ENCODE data around the gene TFR2.

DNA sequence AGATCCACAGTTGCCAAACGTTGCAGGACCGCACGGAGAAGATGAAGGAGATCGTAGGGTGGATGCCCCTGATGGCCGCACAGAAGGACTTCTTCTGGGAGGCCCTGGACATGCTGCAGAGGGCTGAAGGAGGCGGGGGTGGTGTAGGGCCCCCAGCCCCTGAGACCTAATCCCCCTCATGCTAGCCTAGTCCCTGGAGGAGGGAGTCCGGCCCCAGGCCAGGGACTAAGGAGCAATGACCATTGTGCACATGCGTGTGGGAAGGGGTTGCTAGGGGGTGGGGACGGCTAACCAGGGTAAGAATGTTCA lies 40.7 kb downstream of the TFR2 start:
- TF ChIP-seq, protein P1, sequence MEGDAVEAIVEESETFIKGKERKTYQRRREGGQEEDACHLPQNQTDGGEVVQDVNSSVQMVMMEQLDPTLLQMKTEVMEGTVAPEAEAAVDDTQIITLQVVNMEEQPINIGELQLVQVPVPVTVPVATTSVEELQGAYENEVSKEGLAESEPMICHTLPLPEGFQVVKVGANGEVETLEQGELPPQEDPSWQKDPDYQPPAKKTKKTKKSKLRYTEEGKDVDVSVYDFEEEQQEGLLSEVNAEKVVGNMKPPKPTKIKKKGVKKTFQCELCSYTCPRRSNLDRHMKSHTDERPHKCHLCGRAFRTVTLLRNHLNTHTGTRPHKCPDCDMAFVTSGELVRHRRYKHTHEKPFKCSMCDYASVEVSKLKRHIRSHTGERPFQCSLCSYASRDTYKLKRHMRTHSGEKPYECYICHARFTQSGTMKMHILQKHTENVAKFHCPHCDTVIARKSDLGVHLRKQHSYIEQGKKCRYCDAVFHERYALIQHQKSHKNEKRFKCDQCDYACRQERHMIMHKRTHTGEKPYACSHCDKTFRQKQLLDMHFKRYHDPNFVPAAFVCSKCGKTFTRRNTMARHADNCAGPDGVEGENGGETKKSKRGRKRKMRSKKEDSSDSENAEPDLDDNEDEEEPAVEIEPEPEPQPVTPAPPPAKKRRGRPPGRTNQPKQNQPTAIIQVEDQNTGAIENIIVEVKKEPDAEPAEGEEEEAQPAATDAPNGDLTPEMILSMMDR (conservative IDR thresholded peaks at IDR 0.05; ENCODE audit: low read depth in 2 of 2), result no peak
- TF ChIP-seq POLR2AphosphoS5 (IDR thresholded peaks at IDR 0.05; ENCODE audit: low read depth) (no peak), EZH2 (IDR thresholded peaks at IDR 0.05; ENCODE audit: low read depth, unreplicated experiment) (no peak), EZH2phosphoT487 (IDR thresholded peaks at IDR 0.05; ENCODE audit: unreplicated experiment) (no peak), JUNB (IDR thresholded peaks at IDR 0.05; ENCODE audit: unreplicated experiment) (no peak), NANOG (IDR thresholded peaks at IDR 0.05; ENCODE audit: borderline replicate concordance) (no peak), ETS1 (IDR thresholded peaks at IDR 0.05) (no peak)
- TF ChIP-seq, protein P2, sequence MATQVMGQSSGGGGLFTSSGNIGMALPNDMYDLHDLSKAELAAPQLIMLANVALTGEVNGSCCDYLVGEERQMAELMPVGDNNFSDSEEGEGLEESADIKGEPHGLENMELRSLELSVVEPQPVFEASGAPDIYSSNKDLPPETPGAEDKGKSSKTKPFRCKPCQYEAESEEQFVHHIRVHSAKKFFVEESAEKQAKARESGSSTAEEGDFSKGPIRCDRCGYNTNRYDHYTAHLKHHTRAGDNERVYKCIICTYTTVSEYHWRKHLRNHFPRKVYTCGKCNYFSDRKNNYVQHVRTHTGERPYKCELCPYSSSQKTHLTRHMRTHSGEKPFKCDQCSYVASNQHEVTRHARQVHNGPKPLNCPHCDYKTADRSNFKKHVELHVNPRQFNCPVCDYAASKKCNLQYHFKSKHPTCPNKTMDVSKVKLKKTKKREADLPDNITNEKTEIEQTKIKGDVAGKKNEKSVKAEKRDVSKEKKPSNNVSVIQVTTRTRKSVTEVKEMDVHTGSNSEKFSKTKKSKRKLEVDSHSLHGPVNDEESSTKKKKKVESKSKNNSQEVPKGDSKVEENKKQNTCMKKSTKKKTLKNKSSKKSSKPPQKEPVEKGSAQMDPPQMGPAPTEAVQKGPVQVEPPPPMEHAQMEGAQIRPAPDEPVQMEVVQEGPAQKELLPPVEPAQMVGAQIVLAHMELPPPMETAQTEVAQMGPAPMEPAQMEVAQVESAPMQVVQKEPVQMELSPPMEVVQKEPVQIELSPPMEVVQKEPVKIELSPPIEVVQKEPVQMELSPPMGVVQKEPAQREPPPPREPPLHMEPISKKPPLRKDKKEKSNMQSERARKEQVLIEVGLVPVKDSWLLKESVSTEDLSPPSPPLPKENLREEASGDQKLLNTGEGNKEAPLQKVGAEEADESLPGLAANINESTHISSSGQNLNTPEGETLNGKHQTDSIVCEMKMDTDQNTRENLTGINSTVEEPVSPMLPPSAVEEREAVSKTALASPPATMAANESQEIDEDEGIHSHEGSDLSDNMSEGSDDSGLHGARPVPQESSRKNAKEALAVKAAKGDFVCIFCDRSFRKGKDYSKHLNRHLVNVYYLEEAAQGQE (IDR thresholded peaks at IDR 0.05; ENCODE audit: unreplicated experiment), result no peak

All from GM23338 (cell line).